Stimulated activated CD4-positive, alpha-beta T cell treated with anti-CD3 and anti-CD28 coated beads, Interleukin-4, amount 100 ng/mL, for 1 hour (primary cell): ENCODE measurements around the gene KCNIP4.

Source experiments
- DNase-seq: peaks from one replicate; pipeline ENCODE4 v3.0.0-alpha.2; 2020

The KCNIP4 gene

DNA sequence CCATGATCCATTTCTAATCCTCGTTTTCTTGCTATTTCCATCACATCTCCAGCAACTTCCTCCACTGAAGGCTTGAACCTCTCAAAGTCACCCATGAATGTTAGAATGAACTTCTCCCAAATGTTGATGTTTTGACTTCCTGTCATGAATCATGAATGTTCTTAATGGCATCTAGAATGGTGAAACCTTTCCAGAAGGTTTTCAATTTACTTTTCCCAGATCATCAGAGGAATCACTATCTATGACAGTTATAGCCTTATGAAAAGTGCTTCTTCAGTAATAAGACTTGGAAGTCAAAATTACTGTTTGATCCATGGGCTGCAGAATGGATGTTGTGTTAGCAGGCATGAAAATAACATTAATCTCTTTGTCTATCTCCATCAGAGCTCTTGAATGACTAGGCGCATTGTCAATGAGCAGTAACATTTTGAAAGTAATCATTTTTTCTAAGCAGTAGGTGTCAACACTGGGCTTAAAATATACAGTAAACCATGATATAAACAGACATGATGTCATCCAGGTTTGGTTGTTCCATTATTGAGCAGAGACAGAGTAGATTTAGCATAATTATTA, 268.2 kb downstream of the KCNIP4 start:
- no peak for DNase-seq

DNA sequence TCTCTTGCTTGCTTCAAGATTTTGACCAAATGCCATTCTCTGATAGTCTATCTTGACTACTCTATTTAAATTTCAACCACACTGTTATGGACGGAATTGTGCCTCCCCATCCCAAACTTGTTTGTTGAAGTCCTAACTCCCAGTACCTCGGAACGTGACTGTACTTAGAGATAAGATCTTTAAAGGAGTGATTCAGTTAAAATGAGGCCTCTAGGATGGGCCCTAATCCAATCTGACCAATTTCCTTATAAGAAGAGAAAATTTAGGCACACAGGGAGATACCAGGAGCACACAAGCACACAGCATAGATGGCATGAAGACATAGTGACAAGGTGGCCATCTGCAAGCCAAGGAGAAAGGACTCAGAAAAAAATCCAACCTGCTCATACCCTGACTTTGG, 269.9 kb downstream of the KCNIP4 start:
- DNase-seq: no peak

DNA sequence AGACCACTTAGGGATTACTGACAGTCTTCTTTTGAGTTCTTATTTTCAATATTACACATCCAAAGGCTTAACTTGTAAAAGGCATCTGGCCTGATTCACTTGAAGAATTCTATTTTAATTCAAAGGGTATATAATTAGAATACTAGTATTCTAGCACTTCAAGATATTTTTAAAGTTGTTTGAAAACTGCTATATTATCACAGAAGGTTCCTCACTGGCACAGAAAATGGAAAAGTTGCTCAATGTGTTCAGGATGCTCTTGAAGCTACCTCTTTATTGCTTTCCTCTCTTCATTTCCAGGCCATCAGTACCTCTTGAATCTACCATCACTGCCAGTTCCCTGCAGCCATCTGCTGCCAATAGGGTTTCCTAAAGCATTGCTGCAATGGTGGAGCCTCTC, 271.4 kb downstream of the KCNIP4 start:
- no peak for DNase-seq

- DNase-seq: no peak
These were observed 284.2 kb downstream of the KCNIP4 start for GRCh38 chr4:21664355-21664754.

GRCh38 chr4:21656832-21657231, 291.7 kb downstream of the KCNIP4 start:
- no peak for DNase-seq

GRCh38 chr4:21655031-21655430, 293.5 kb downstream of the KCNIP4 start:
- DNase-seq: no peak

GRCh38 chr4:21652508-21653231, 295.9 kb downstream of the KCNIP4 start:
- no peak for DNase-seq

DNA sequence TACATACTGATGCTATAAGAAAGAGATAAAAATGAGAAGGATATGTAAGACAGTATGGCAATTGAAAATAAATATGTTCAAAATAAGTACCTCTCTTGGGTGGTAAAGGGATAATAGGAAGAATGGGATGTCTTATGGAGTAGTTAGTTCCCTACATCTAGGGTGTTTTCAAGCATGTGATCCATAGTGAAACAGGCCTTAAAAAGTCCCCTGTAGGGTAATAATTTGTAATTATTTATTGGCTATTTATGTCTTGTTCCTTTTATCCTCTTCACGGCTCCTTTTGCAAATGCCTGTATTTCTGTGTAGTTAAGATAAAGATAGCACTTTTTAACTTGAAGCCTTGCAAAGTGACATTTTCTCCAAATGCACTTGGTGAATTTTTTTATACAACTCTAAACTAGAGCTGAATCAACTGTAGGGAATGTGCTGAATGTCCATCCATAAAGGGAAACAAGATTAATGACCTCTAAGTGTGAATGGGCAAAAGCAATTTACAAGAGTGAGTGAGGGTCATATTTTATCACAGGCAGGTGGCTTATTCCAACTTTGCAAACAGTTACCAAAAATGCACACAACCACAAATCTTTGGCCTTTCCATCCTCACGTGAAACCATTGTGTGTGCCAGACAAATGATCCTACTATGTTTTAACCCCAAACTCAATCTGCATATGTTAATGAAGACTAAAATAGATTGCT, 299.0 kb downstream of the KCNIP4 start:
- DNase-seq: no peak

GRCh38 chr4:21645776-21646175, 302.8 kb downstream of the KCNIP4 start:
- no peak for DNase-seq

DNA sequence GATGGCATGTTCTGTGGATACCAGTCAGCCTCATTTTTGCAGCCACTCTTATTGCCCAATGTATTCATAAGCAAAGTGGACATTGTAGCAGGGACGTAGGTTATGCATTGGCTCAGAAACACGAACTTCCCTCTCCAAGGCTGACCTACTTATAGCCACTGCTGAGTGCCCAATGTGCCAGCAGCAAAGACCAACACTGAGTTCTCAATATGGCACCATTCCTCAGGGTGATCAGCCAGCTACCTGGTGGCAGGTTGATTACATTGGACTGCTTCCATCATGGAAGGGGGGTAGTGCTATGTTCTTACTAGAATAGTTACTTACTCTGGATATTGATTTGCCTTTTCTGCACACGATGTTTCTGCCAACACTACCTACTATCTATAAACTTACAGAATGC, 306.9 kb downstream of the KCNIP4 start:
- DNase-seq: no peak

GRCh38 chr4:21638171-21638725, 310.3 kb downstream of the KCNIP4 start:
- no peak for DNase-seq

DNA sequence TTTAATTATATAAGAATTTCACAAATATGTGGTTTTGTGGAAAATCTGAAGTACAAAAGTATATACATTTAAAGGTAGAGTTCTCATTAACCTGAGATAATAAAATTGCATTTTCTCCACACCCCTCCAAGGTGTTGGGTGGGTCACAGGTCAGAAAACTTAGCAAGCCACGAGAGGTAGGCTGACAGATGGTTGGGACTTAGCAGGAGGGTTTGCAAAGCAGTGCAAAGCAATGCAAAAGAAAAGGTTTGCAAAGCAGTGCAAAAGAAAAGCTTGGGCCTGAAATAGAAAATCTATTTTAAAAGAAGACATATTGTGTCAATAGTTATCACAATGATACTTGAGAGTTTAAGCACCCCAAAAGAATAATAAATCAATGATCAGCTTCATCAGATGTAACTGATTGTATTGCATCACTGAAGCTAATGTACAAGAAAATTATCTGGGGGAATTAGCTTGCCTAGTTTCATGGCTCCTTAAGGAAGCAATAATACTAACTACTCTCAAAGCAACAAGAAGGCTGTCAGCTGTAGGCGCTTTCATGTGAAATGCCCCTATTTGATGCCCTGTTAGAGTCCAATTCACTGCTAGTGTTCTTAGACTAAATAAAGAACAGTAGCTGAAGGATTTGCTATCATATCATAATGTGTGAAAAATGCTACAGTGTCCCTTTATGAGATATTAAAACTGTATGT, 319.5 kb downstream of the KCNIP4 start:
- DNase-seq: no peak

DNA sequence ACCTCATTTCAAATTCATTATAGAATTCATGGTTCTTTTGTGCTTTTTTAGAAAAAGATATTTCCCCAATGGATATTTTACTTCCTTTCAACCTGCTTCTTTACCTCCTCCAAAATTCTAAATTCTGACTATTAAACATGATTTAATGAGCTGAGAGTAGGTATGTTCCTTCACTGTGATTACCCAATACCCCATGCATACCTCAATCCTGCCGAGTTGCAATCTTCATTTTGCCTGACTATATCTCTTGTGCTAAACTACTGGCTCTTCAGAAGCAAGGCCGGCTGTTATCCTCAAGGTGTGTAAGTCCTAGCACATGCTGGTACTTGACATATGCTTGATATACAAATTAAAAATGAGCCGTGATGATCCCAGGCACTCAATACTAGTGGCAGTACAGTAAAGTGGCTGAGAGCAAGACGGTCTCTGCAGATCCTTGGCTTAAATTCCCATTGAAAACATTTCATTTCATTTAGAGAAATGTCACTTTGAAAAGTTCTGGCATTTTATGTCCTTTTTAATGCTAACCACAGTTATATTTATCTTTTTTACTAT, 320.4 kb downstream of the KCNIP4 start:
- DNase-seq: no peak

- no peak for DNase-seq
These were observed 323.1 kb downstream of the KCNIP4 start for GRCh38 chr4:21625447-21625846.

GRCh38 chr4:21605006-21605405, 343.6 kb downstream of the KCNIP4 start:
- DNase-seq: no peak

GRCh38 chr4:21596521-21596920, 352.1 kb downstream of the KCNIP4 start:
- no peak for DNase-seq

DNA sequence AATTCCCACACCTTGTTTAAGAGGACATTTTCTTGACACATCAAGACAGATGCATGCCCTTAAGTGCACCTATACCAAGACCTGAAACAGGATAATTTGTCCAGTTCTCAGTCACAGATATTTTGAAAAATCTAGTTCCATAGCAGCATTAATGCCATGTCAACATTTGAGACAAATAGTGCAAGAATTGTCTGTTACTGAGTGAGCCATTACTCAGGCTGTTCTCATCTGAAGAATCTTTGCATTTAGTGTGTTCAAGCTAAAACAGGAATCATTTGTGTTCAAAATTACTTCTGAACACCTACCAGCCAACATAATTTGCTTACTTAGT, 354.9 kb downstream of the KCNIP4 start:
- DNase-seq: no peak

DNA sequence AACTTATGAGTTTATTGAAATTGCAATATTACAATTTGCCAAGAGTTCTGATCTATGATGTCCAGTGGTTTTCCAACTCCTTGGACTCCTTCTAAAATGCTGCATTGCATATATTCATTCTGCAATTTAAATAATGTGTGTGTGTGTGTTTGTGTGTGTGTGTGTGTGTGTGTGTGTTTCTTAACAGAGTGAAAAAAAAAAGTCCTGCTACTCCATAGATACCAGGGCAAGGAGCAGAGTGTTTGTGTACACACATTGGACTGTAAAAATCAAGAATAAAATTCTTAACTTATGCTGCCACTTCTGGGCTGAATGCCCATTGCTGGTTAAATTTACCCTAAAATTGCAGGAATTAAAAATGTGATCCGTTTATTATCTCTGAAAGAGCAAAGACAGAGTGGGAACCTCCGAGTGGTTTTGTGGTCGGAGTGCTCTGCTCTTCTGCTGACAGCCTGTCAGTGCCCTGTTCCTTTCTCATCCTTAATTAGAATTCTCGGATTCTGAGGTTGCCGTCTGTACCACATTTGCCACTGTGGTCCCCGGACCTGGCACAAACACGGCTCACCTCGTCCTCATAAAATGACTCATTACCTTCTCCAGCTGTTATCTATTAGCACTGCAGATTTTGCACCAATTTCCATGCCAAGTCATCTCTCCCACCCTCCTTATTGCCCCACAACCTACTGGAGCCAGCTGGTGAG, 355.5 kb downstream of the KCNIP4 start:
- DNase-seq: no peak

- no peak for DNase-seq
These were observed 371.5 kb downstream of the KCNIP4 start for GRCh38 chr4:21577056-21577455.

- DNase-seq: no peak
These were observed 377.5 kb downstream of the KCNIP4 start for GRCh38 chr4:21571100-21571499.

DNA sequence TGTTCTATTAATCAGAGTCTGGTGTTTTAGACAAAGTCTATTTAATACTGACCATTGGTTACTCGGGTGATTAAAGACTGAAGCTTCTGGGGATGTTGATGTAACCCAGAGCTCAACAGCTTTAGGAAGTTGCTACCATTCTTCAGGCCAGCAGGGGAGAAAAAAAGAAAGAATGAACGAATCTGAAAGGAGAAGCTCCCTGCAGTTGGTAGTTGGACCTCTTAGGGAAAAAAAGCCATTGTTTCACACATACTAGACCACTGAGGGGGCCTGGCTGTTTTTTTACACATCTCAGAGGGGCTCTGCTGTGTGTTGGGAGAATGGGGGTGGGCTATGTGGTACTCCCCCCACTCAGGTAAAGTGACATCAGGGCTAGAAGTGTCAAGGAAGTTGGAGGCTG, 378.9 kb downstream of the KCNIP4 start:
- DNase-seq: no peak

DNA sequence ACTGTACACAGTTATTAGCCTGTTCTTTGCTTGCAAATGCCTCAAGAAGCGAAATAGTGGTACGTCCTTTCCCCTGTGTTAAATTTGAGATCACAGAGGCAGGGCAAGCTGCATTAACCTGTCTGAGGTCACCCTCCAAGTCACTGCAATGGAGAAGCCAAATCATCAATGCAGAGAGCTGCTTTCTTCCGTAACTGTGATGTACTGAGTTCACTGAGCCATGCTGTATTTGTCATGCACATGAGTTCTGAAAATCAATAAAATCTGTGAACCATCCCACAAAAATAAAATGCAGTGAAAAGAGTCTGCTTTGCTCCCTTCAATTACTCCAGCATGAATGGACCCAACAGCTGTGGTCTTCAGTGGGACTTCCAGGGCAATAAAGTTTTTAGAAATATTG, 393.5 kb downstream of the KCNIP4 start:
- DNase-seq: no peak

GRCh38 chr4:21554500-21554899, 394.1 kb downstream of the KCNIP4 start:
- no peak for DNase-seq
